Activated CD8-positive, alpha-beta T cell treated with anti-CD3 and anti-CD28 coated beads for 36 hours (primary cell): Measurements from ENCODE around the gene ACSL4. TPM values are rescaled to one million over a fixed set of nuclear protein-coding genes. Genes with fewer than 3 reads are reported as not detected.
"Not testable (repeated sequence)": the region's sequence is repeated elsewhere in the genome, so short reads cannot be mapped to it uniquely, and the experiment has no call there.

Source experiments
- ATAC-seq: fragments of 200-7000 bp; cut with Tn5 transposase; one replicate; pipeline ENCODE4 v1.10.0; 2021; ENCODE audit warnings: mild to moderate bottlenecking, moderate library complexity
- CTCF ChIA-PET: fragments of 350-600 bp; sonication (Branson Sonifier 250); formaldehyde crosslinking; loops from one replicate; lab custom pipeline; 2021; ENCODE audit warnings: antibody characterized with exemption; lab: Charles Lee
- POLR2A ChIA-PET: fragments of 350-600 bp; sonication (Branson Sonifier 250); formaldehyde crosslinking; loops from one replicate; lab custom pipeline; 2021; ENCODE audit warnings: antibody characterized with exemption; lab: Charles Lee
- DNase-seq: peaks from one replicate; pipeline ENCODE4 v3.0.0-alpha.2; 2020
- H3K27ac Mint-ChIP-seq: one replicate; pipeline ENCODE4 v1.8.0; 2021; ENCODE audit warnings: mild to moderate bottlenecking, mixed read lengths
- H3K27me3 Mint-ChIP-seq: one replicate; pipeline ENCODE4 v1.8.0; 2021; ENCODE audit warnings: mixed read lengths
- H3K36me3 Mint-ChIP-seq: one replicate; pipeline ENCODE4 v1.8.0; 2021; ENCODE audit warnings: low read depth, mixed read lengths
- H3K4me1 Mint-ChIP-seq: one replicate; pipeline ENCODE4 v1.8.0; 2021; ENCODE audit warnings: low read depth, mixed read lengths
- H3K4me3 Mint-ChIP-seq: one replicate; pipeline ENCODE4 v1.8.0; 2021; ENCODE audit warnings: mild to moderate bottlenecking, moderate library complexity, mixed read lengths
- H3K9me3 Mint-ChIP-seq: one replicate; pipeline ENCODE4 v1.8.0; 2021; ENCODE audit warnings: mixed read lengths
- CTCF ChIP-seq: fragments of 200-600 bp; IDR thresholded peaks from one replicate; pipeline ENCODE4 v1.8.0; 2022; ENCODE audit warnings: antibody characterized with exemption, mild to moderate bottlenecking
- intact Hi-C: fragments of 100-400 bp; cut with micrococcal nuclease; formaldehyde crosslinking; loops from one replicate; pipeline ENCODE4 v1.10.0; 2022
- total RNA-seq, 2 experiments: library from RNA; stranded (reverse); gene quantifications; one replicate each; pipeline ENCODE4 v1.2.3, GENCODE V29; 2021

The ACSL4 gene
- total RNA-seq, 2 experiments from 2014 or later, result 63.1 to 64.0 TPM

GRCh38 chrX:109667986-109668385, 65.1 kb downstream of the ACSL4 start:
- Mint-ChIP-seq H3K4me1 (no peaks in the 10 kb centered on the region), H3K27me3 (no peaks in the 10 kb centered on the region), H3K27ac (no peak overlapping the region), H3K36me3 (peaks cover 36% of the 10 kb centered on the region), H3K9me3 (no peaks in the 10 kb centered on the region), H3K4me3 (no peak overlapping the region)
- ChIA-PET POLR2A (no interaction called here), CTCF (interaction anchor here (0.6 kb wide), 1 partner anchor 17 kb away, joined by 3 read pairs; no protein-coding TSS in a partner anchor)
- intact Hi-C loops, result no loop called here
- no peak for TF ChIP-seq CTCF
- DNase-seq (no peak), ATAC-seq (no peak)

GRCh38 chrX:109660435-109661143, 72.5 kb downstream of the ACSL4 start:
- no peak for ATAC-seq
- intact Hi-C loops, result no loop called here

DNA sequence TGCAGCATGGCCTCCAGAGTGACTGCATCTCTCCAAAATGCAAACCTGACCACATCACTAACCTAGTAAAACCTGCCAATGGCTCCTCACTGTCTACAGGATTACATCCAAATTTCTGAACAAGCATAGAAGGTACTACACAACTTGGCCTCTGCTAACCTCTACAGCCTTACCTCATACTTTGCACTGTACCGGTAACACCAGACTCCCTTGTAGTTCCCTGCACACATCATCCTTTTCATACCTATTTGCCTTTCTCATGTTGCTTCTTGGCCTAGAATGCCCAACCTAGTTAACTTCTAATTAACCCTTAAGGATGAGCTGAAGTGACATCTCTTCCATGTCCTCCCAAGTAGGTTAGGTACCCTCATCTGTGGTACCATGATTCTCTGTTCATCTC, 74.7 kb downstream of the ACSL4 start:
- Mint-ChIP-seq H3K27me3 (no peaks in the 10 kb centered on the region), H3K9me3 (peaks cover 4% of the 10 kb centered on the region), H3K4me3 (no peak overlapping the region), H3K4me1 (peaks cover 4% of the 10 kb centered on the region), H3K36me3 (peaks cover 56% of the 10 kb centered on the region), H3K27ac (no peak overlapping the region)
- intact Hi-C loops, result no loop called here
- no peak for ATAC-seq
- no peak for DNase-seq
- ChIA-PET POLR2A (no interaction called here), CTCF (no interaction called here)
- TF ChIP-seq CTCF, result no peak

More at GRCh38 chrX:109660435-109661143, 72.5 kb downstream of the ACSL4 start:
- H3K36me3 Mint-ChIP-seq, result peaks cover 51% of the 10 kb centered on the region
- no peak for DNase-seq
- POLR2A ChIA-PET, result no interaction called here
- peaks cover 4% of the 10 kb centered on the region for H3K9me3 Mint-ChIP-seq
- no peak for TF ChIP-seq CTCF
- H3K4me1 Mint-ChIP-seq, result peaks cover 3% of the 10 kb centered on the region
- no peaks in the 10 kb centered on the region for H3K27me3 Mint-ChIP-seq
- CTCF ChIA-PET, result no interaction called here
- no peak overlapping the region for H3K4me3 Mint-ChIP-seq
- no peak overlapping the region for H3K27ac Mint-ChIP-seq

DNA sequence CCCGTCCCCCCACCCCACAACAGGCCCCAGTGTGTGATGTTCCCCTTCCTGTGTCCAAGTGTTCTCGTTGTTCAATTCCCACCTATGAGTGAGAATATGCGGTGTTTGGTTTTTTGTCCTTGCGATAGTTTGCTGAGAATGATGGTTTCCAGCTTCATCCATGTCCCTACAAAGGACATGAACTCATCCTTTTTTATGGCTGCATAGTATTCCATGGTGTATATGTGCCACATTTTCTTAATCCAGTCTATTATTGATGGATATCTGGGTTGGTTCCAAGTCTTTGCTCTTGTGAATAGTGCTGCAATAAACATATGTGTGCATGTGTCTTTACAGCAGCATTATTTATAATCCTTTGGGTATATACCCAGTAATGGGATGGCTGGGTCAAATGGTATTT, 75.7 kb downstream of the ACSL4 start:
- DNase-seq, H3K4me1 Mint-ChIP-seq, CTCF ChIA-PET, POLR2A ChIA-PET, ATAC-seq, H3K27ac Mint-ChIP-seq, H3K9me3 Mint-ChIP-seq, H3K4me3 Mint-ChIP-seq, intact Hi-C loops, H3K27me3 Mint-ChIP-seq: not testable (repeated sequence)
- peaks cover 51% of the 10 kb centered on the region for H3K36me3 Mint-ChIP-seq

GRCh38 chrX:109656774-109657173, 76.3 kb downstream of the ACSL4 start:
- H3K36me3 Mint-ChIP-seq, result peaks cover 51% of the 10 kb centered on the region
- peaks cover 4% of the 10 kb centered on the region for H3K9me3 Mint-ChIP-seq
- CTCF ChIA-PET, result no interaction called here
- intact Hi-C loops, result no loop called here
- no peaks in the 10 kb centered on the region for H3K27me3 Mint-ChIP-seq
- ATAC-seq, result no peak
- TF ChIP-seq CTCF, result no peak
- POLR2A ChIA-PET, result no interaction called here
- no peak for DNase-seq
- H3K27ac Mint-ChIP-seq, result no peak overlapping the region
- H3K4me1 Mint-ChIP-seq, result peaks cover 4% of the 10 kb centered on the region
- no peak overlapping the region for H3K4me3 Mint-ChIP-seq
